T-helper 2 cell (primary cell): Measurements from ENCODE around the gene GCSAML.
"Not testable (repeated sequence)": the region's sequence is repeated elsewhere in the genome, so short reads cannot be mapped to it uniquely, and the experiment has no call there.

Experiments
- DNase-seq, 5 experiments: peaks; one replicate each; pipeline versions ENCODE4 v3.0.0 to v3.0.0-alpha.2; 2012 to 2022
- total RNA-seq, 2 donors: gene quantifications; one replicate each; lab custom pipeline; 2026; lab: John Stamatoyannopoulos, UW

The GCSAML gene
- 0.31 to 0.34 reads per million in 2 donors for total RNA-seq

- DNase-seq: peak in 1 of 5 experiments; percentile 2
Observed at GRCh38 chr1:247548769-247549182, at the start of gene GCSAML. GCSAML (plus strand) TSS chr1:247549134; CDS start chr1:247549192, 58 bp downstream.

GRCh38 chr1:247500865-247501264 is 48.1 kb upstream of the GCSAML start:
- no peak for DNase-seq

- DNase-seq: no peak
Observed at GRCh38 chr1:247506831-247507230, 42.1 kb upstream of the GCSAML start.

- peak in 1 of 5 experiments; percentile 6 for DNase-seq
Observed at GRCh38 chr1:247517795-247518612, 30.9 kb upstream of the GCSAML start.

GRCh38 chr1:247518613-247518891 is 30.4 kb upstream of the GCSAML start:
- no peak for DNase-seq

- DNase-seq: not testable (repeated sequence)
Observed at GRCh38 chr1:247521886-247522285, 27.0 kb upstream of the GCSAML start.

- no peak for DNase-seq
Observed at GRCh38 chr1:247528812-247529474, 20.0 kb upstream of the GCSAML start.

GRCh38 chr1:247529771-247530355 is 19.1 kb upstream of the GCSAML start:
- DNase-seq: no peak

GRCh38 chr1:247530785-247531184 is 18.1 kb upstream of the GCSAML start:
- DNase-seq: no peak

- DNase-seq: no peak
Observed at GRCh38 chr1:247531937-247532336, 17.0 kb upstream of the GCSAML start.

- DNase-seq: peak in 1 of 5 experiments; percentile 4
Observed at GRCh38 chr1:247535402-247535801, 13.5 kb upstream of the GCSAML start.

GRCh38 chr1:247536340-247536739 is 12.6 kb upstream of the GCSAML start, which contains the start of gene OR2C3:
OR2C3 (minus strand) TSS chr1:247536440; CDS start chr1:247532511, 3,929 bp downstream.
- no peak for DNase-seq

GRCh38 chr1:247538561-247538960 is 10.4 kb upstream of the GCSAML start:
- DNase-seq: no peak

GRCh38 chr1:247539215-247539614 is 9.7 kb upstream of the GCSAML start:
- DNase-seq: no peak

- DNase-seq: no peak
Observed at GRCh38 chr1:247540581-247540980, 8.4 kb upstream of the GCSAML start.

- no peak for DNase-seq
Observed at GRCh38 chr1:247542811-247543210, 6.1 kb upstream of the GCSAML start.

- DNase-seq: no peak
Observed at GRCh38 chr1:247548092-247548491, 842 bp upstream of the GCSAML start.

- no peak for DNase-seq
Observed at GRCh38 chr1:247551721-247552120, 2.8 kb downstream of the GCSAML start.

GRCh38 chr1:247552231-247552630 is 3.3 kb downstream of the GCSAML start:
- no peak for DNase-seq

- no peak for DNase-seq
Observed at GRCh38 chr1:247557926-247558674, 9.2 kb downstream of the GCSAML start.

- DNase-seq: no peak
Observed at GRCh38 chr1:247561711-247562110, 12.8 kb downstream of the GCSAML start.

GRCh38 chr1:247562198-247562597 is 13.3 kb downstream of the GCSAML start:
- no peak for DNase-seq

GRCh38 chr1:247574236-247574635 is 25.3 kb downstream of the GCSAML start:
- DNase-seq: no peak
